Lower leg skin (tissue), 3 donors: ENCODE data around the gene KRR1.

Experiments
- POLR2A ChIP-seq, 2 donors: fragments of 450-650 bp; IDR thresholded peaks; one replicate each; pipeline ENCODE4 v1.6.1; 2016 to 2017; ENCODE audit warnings: antibody characterized with exemption in 2 of 2, mild to moderate bottlenecking in 1 of 2, moderate library complexity in 1 of 2
- TF ChIP-seq, protein P1 (sequence below), 3 donors: fragments of 450-650 bp; IDR thresholded peaks; one replicate each; pipeline ENCODE4 v1.5.1; 2016; ENCODE audit warnings: antibody characterized with exemption in 3 of 3, mild to moderate bottlenecking in 3 of 3, moderate library complexity in 2 of 3

GRCh38 chr12:75526655-75527511, 15.5 kb upstream of the KRR1 start:
- TF ChIP-seq POLR2A (IDR thresholded peaks at IDR 0.05) = no peak
- TF ChIP-seq, protein P1, sequence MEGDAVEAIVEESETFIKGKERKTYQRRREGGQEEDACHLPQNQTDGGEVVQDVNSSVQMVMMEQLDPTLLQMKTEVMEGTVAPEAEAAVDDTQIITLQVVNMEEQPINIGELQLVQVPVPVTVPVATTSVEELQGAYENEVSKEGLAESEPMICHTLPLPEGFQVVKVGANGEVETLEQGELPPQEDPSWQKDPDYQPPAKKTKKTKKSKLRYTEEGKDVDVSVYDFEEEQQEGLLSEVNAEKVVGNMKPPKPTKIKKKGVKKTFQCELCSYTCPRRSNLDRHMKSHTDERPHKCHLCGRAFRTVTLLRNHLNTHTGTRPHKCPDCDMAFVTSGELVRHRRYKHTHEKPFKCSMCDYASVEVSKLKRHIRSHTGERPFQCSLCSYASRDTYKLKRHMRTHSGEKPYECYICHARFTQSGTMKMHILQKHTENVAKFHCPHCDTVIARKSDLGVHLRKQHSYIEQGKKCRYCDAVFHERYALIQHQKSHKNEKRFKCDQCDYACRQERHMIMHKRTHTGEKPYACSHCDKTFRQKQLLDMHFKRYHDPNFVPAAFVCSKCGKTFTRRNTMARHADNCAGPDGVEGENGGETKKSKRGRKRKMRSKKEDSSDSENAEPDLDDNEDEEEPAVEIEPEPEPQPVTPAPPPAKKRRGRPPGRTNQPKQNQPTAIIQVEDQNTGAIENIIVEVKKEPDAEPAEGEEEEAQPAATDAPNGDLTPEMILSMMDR (IDR thresholded peaks at IDR 0.05) = no peak
